Stimulated activated naive CD8-positive, alpha-beta T cell treated with anti-CD3 and anti-CD28 coated beads, Interleukin-15, Interleukin-2, amounts not matched to agents 100 ng/mL and 50 ng/mL, for 24 hours (primary cell): ENCODE results near the gene NCKAP5.

Source experiments
- H3K27ac Mint-ChIP-seq: one replicate; pipeline ENCODE4 v1.8.0; 2021; ENCODE audit warnings: mild to moderate bottlenecking, mixed read lengths
- H3K27me3 Mint-ChIP-seq: one replicate; pipeline ENCODE4 v1.8.0; 2021; ENCODE audit warnings: mixed read lengths
- H3K36me3 Mint-ChIP-seq: one replicate; pipeline ENCODE4 v1.8.0; 2021; ENCODE audit warnings: low read depth, mixed read lengths
- H3K4me1 Mint-ChIP-seq: one replicate; pipeline ENCODE4 v1.8.0; 2021; ENCODE audit warnings: low read depth, mixed read lengths
- H3K4me3 Mint-ChIP-seq: one replicate; pipeline ENCODE4 v1.8.0; 2021; ENCODE audit warnings: mild to moderate bottlenecking, mixed read lengths
- H3K9me3 Mint-ChIP-seq: one replicate; pipeline ENCODE4 v1.8.0; 2021; ENCODE audit warnings: mixed read lengths

Gene NCKAP5

DNA sequence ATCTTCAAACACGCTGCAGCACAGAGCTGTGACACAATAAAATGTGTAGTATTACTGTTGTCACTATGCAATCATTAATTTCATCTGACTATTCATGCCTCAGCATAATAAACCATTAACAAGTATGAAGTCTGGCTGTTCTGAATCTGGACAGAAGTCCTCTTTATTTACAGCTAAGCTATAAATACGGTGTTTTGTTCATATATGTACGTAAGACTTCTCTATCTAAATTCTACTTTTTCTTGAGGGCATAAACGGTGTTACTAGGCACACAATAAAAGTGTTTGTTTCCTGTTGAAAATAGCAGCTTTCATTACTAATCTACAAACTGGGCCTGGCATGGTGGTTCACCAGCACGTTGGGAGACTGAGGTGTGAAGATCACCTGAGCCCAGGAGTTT lies 443.8 kb downstream of the NCKAP5 start:
- no peaks in the 10 kb centered on the region for H3K9me3 Mint-ChIP-seq
- no peak overlapping the region for H3K27ac Mint-ChIP-seq
- H3K4me3 Mint-ChIP-seq, result no peak overlapping the region
- H3K27me3 Mint-ChIP-seq, result no peaks in the 10 kb centered on the region
- no peaks in the 10 kb centered on the region for H3K4me1 Mint-ChIP-seq
- no peaks in the 10 kb centered on the region for H3K36me3 Mint-ChIP-seq

DNA sequence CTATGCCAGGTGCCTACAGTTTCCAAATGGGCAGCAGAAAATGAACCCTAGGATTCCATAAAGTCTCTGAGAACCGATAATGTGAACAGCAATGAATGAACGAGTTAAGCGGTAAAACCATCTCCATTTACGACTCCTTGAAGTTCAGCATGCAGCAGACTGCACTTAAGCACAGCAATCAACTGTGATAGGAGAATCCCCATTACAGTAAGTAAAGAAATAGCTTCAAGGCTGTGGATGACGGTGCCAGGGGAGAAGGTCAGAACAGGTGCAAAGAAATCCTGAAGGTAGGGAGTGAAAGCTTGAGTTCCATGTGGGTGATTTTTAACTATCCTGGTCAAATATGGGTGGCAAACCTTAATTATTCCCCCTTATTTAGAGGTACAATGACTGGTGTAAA lies 444.4 kb downstream of the NCKAP5 start:
- Mint-ChIP-seq H3K4me3 (no peak overlapping the region), H3K36me3 (no peaks in the 10 kb centered on the region), H3K27ac (no peak overlapping the region), H3K4me1 (no peaks in the 10 kb centered on the region), H3K27me3 (no peaks in the 10 kb centered on the region), H3K9me3 (no peaks in the 10 kb centered on the region)

DNA sequence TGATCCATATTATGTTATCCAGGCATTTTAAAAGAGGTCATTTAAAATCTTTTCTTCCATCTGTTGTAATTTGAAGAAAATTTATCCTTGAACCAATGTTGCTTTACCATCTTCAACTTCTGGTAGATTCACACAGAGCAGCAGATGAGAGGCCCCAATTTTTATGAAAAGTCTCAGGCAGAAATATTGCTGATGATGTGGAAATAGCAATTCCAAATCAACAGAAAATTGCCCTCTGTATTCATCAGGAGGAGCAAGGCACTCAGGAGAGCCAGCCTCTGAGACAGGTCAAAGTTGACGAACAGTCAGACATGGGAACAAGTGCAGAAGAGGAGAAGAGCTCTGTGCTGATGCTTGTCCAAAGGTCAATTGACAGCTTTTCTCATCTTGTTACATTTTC lies 444.9 kb downstream of the NCKAP5 start:
- no peak overlapping the region for H3K4me3 Mint-ChIP-seq
- H3K9me3 Mint-ChIP-seq, result no peaks in the 10 kb centered on the region
- H3K27me3 Mint-ChIP-seq, result no peaks in the 10 kb centered on the region
- H3K27ac Mint-ChIP-seq, result no peak overlapping the region
- no peaks in the 10 kb centered on the region for H3K4me1 Mint-ChIP-seq
- no peaks in the 10 kb centered on the region for H3K36me3 Mint-ChIP-seq

DNA sequence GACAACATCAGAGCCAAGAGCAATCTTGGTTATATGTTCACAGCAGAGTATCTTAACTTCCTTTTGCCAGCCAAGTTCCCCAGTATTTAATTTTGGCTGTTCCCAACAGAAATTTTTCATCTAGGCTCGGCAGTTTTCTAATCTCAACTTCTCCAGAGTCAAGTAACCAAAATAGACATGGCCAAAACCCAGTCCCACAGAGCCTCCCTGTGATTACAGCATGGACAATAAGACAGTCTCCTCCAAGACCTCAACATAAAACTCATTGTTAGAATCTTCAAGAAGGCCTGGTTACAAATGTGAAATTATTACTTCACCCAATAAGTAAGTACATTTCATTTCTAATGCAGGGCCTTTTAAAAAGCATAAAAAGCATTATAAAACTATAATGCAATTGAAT lies 445.7 kb downstream of the NCKAP5 start:
- Mint-ChIP-seq H3K4me3 (no peak overlapping the region), H3K9me3 (no peaks in the 10 kb centered on the region), H3K36me3 (no peaks in the 10 kb centered on the region), H3K27me3 (no peaks in the 10 kb centered on the region), H3K4me1 (no peaks in the 10 kb centered on the region), H3K27ac (no peak overlapping the region)

DNA sequence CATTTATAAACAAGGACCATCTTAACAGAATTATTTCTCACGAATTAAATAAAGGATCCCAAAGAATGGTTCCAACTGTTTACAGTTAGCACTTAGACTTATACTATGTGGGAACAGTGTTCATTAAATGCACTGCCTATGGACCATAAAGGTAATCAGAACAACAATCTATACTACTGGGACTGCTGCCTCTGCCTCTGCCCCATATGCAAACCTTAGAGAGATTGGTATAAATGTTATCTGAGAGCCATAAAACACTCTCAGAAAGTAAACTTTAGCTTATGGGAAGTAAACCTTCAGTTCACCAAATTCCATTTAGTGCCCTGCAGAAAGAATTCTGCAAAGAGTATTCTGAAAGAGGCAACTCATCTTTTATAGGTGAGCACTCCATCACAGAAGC lies 448.0 kb downstream of the NCKAP5 start:
- Mint-ChIP-seq H3K4me1 (no peaks in the 10 kb centered on the region), H3K4me3 (no peak overlapping the region), H3K36me3 (no peaks in the 10 kb centered on the region), H3K27ac (no peak overlapping the region), H3K27me3 (no peaks in the 10 kb centered on the region), H3K9me3 (peaks cover 4% of the 10 kb centered on the region)

DNA sequence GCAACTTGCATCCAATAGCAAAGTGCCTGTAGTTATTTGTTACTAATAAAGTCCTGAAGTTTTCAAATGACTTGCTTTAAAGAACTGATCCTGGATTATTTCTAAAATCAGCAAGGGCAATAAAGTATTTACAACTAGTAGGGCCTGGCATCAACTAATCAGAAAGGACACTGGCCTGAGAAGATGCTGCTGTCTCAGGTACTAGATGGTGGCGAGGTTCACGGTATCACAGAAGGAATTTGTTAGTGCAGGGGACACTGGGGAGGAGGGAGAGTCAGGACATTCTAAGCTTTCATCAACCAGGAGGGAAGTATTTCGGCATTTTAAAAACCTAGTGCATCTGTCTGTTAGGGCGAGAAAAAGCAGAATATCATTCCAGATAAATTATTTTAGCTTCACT lies 458.1 kb downstream of the NCKAP5 start:
- H3K27me3 Mint-ChIP-seq, result no peaks in the 10 kb centered on the region
- H3K4me3 Mint-ChIP-seq, result no peak overlapping the region
- no peaks in the 10 kb centered on the region for H3K4me1 Mint-ChIP-seq
- peaks cover under 1% of the 10 kb centered on the region for H3K9me3 Mint-ChIP-seq
- no peaks in the 10 kb centered on the region for H3K36me3 Mint-ChIP-seq
- H3K27ac Mint-ChIP-seq, result no peak overlapping the region

DNA sequence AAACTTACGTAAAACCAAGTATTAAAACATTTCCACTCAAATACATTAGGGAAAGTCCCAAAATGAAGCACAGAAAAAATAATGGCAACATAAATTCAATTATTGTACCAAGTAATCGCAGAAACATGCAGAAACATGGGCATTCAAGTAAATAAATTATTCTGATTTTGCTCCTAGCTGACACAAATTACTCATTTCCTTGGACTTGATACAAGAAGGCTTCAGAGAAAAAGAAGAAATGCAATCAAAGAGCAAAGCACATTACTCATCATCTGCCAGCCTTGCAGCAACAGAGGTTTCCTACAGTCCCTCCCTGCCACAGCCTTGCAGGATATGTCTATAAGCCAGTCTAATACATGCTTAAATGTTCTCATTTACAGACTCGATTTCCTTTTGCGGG lies 458.5 kb downstream of the NCKAP5 start:
- no peaks in the 10 kb centered on the region for H3K27me3 Mint-ChIP-seq
- no peak overlapping the region for H3K4me3 Mint-ChIP-seq
- H3K9me3 Mint-ChIP-seq, result no peaks in the 10 kb centered on the region
- no peaks in the 10 kb centered on the region for H3K36me3 Mint-ChIP-seq
- no peaks in the 10 kb centered on the region for H3K4me1 Mint-ChIP-seq
- no peak overlapping the region for H3K27ac Mint-ChIP-seq

DNA sequence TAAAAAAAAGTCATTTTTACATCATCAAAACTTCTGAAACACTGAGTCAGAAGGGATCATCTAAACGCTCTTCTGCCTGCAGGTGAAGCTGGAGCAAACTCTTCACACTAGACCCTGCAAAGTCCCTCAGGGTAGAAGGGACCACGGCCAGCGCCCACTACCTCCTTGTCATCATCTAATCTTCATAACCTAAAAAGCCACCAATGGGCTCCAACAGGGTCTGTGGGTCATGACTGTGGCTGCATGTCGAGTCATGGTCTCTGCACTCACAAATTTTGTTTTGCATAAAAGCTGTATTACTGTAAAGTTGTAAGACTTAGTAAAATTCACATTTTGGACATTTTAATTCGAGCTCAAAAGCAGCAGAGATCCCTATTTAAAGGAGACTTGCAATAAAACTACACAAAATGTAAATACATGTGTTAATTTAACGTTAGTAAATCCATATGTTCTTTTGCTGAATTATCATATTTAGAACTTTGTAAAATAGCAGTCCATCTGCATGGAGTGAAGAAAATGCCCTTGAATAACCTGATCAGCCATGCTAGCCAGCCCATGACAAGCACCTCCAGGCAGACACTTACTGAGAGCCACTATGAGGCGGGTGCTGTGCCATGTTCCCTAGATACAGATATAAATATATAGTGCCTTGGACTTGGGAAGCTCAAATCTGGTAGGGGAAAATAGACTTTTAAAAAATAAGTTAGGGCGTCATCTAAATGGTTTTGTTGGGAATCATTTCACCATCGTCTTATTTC lies 461.0 kb downstream of the NCKAP5 start:
- no peak overlapping the region for H3K4me3 Mint-ChIP-seq
- H3K36me3 Mint-ChIP-seq, result no peaks in the 10 kb centered on the region
- H3K27ac Mint-ChIP-seq, result no peak overlapping the region
- H3K9me3 Mint-ChIP-seq, result no peaks in the 10 kb centered on the region
- H3K4me1 Mint-ChIP-seq, result no peaks in the 10 kb centered on the region
- no peaks in the 10 kb centered on the region for H3K27me3 Mint-ChIP-seq

DNA sequence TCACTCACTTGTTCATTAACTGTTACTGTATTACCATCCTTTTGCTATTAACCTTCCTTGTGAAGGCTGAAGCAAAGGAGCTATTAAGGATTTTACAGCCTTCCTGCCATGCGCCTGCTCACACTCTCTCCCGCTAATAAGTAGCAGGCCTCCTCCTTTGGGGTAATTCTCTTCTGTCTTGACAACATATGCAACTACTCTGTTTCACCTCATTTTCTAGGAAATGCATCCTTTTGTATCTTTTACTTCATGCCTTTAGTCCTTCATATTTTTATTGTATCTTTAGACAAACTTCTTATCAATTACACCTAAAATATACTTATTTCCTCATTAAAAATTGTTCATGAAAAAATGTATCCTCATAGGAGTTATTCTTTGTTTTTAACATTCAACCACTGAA lies 463.4 kb downstream of the NCKAP5 start:
- H3K4me1 Mint-ChIP-seq, result no peaks in the 10 kb centered on the region
- peaks cover 4% of the 10 kb centered on the region for H3K9me3 Mint-ChIP-seq
- no peak overlapping the region for H3K27ac Mint-ChIP-seq
- H3K4me3 Mint-ChIP-seq, result no peak overlapping the region
- no peaks in the 10 kb centered on the region for H3K27me3 Mint-ChIP-seq
- H3K36me3 Mint-ChIP-seq, result no peaks in the 10 kb centered on the region

DNA sequence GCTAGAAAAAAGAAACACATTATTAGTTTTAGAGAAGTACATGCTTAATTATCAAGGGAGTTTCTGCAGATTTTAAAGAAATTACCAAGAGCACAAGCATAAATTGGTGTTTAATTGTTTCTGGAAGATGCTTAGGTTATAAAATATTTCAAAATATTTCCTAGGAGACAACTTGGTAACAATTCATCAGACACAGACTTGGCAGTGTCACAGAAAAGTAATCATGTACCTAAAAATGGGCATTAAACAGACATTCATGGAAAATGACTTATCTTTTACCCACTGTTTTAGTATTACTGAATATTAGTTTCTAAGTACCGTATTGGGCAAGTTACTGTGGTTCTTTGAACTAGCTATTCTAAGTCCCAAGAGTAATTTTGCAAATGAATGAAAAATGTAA lies 469.5 kb downstream of the NCKAP5 start:
- no peak overlapping the region for H3K4me3 Mint-ChIP-seq
- no peaks in the 10 kb centered on the region for H3K36me3 Mint-ChIP-seq
- no peak overlapping the region for H3K27ac Mint-ChIP-seq
- H3K4me1 Mint-ChIP-seq, result no peaks in the 10 kb centered on the region
- H3K9me3 Mint-ChIP-seq, result peaks cover 4% of the 10 kb centered on the region
- H3K27me3 Mint-ChIP-seq, result no peaks in the 10 kb centered on the region

DNA sequence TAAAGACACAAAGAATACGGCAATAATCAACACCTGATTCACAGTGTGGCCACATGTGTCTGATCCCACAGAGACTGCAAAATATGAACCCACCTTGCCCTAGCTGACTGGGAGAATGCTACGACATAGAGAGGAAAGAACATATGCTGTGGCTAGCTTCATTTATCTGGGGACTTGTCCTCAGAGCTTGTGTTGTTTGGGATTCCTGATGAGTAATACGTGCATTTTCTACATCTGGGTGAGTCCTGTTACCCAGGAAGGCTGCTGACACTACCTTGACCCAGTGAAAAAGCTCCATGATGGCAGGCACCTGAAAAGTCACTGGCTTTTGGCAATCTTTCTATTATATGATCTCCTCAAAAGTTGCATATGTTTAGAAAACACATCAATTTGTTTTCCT lies 470.6 kb downstream of the NCKAP5 start:
- H3K4me1 Mint-ChIP-seq, result no peaks in the 10 kb centered on the region
- H3K27ac Mint-ChIP-seq, result no peak overlapping the region
- H3K9me3 Mint-ChIP-seq, result peaks cover 4% of the 10 kb centered on the region
- H3K36me3 Mint-ChIP-seq, result no peaks in the 10 kb centered on the region
- H3K27me3 Mint-ChIP-seq, result no peaks in the 10 kb centered on the region
- H3K4me3 Mint-ChIP-seq, result no peak overlapping the region

DNA sequence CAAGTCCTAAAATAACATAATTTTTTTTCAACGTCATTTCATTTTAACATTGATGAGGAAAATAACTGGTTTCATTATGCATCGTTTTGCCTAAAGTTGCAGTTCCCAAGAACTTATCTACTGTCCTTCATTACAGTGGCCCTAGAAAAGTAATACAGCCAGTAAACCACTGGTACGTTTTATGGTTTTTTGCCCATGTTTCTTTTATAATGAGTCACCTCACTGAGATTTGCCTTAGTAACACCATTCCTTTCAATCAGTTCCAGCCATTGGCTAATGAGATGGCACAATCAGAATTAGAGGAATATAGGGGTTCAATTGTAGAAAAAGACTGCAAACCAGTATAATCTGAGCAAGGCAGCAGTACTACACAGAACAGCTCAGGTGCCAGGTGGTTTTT lies 475.7 kb downstream of the NCKAP5 start:
- no peaks in the 10 kb centered on the region for H3K4me1 Mint-ChIP-seq
- no peak overlapping the region for H3K4me3 Mint-ChIP-seq
- peaks cover 3% of the 10 kb centered on the region for H3K9me3 Mint-ChIP-seq
- no peaks in the 10 kb centered on the region for H3K27me3 Mint-ChIP-seq
- no peaks in the 10 kb centered on the region for H3K36me3 Mint-ChIP-seq
- H3K27ac Mint-ChIP-seq, result no peak overlapping the region

DNA sequence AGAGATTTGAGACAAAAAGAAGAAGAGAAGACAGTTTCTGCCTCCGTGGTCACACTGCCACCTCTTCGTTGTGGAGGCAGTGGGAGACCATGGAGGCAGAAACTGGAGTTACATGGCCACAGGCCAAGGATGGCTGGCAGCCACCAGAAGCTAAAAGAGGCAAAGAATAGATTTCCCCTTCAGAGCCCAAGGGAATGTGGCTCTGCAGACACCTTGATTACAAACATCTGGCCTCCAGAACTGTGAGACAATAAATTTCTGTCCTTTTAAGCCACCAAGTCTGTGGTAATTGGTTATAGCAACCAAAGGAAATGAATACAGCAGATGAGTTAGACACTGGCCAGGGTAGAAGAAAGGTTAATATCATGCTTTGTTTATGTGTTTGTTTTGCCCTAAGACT lies 477.9 kb downstream of the NCKAP5 start:
- Mint-ChIP-seq H3K27ac (no peak overlapping the region), H3K27me3 (no peaks in the 10 kb centered on the region), H3K4me3 (no peak overlapping the region), H3K4me1 (no peaks in the 10 kb centered on the region), H3K36me3 (no peaks in the 10 kb centered on the region), H3K9me3 (peaks cover 3% of the 10 kb centered on the region)

DNA sequence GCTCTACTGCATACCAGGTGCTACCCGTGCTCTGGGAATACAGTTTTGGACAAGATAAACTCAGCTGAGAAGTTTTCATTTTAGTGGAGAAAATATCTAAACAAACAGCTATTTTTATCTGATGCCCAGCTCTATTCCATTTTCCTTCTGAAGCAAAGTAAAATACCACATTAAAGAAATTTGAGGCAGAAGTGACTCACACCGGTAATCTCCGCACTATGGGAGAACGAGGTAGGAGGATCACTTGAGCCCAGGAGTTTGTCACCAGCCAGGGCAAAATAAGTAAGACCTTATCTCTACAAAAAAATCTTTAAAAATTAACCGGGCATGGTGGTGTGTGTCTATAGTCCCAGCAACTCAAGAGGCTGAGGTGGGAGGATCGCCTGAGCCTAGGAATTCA lies 482.1 kb downstream of the NCKAP5 start:
- no peaks in the 10 kb centered on the region for H3K27me3 Mint-ChIP-seq
- no peaks in the 10 kb centered on the region for H3K36me3 Mint-ChIP-seq
- peaks cover 3% of the 10 kb centered on the region for H3K9me3 Mint-ChIP-seq
- H3K27ac Mint-ChIP-seq, result no peak overlapping the region
- no peaks in the 10 kb centered on the region for H3K4me1 Mint-ChIP-seq
- H3K4me3 Mint-ChIP-seq, result no peak overlapping the region

DNA sequence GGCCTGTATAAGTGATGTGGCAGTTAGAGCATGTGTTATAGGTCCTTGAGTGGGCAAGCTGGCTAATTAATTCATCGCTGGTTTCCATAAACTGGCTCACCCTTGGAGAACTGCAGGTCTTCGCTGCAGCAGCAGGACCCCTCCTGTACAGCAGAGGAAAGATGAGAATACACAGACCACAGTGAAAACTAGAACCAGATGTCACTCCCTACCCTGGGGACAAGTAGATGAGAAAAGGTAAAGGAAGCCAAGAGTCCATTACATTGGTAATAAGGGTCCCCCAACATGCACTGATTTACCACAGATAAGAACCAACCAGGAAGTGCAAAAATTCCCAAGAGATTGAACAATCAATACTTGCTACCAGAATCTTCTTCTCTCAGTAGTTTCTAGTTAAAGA lies 482.6 kb downstream of the NCKAP5 start:
- no peak overlapping the region for H3K27ac Mint-ChIP-seq
- no peaks in the 10 kb centered on the region for H3K36me3 Mint-ChIP-seq
- peaks cover 3% of the 10 kb centered on the region for H3K9me3 Mint-ChIP-seq
- H3K4me1 Mint-ChIP-seq, result no peaks in the 10 kb centered on the region
- no peaks in the 10 kb centered on the region for H3K27me3 Mint-ChIP-seq
- no peak overlapping the region for H3K4me3 Mint-ChIP-seq

DNA sequence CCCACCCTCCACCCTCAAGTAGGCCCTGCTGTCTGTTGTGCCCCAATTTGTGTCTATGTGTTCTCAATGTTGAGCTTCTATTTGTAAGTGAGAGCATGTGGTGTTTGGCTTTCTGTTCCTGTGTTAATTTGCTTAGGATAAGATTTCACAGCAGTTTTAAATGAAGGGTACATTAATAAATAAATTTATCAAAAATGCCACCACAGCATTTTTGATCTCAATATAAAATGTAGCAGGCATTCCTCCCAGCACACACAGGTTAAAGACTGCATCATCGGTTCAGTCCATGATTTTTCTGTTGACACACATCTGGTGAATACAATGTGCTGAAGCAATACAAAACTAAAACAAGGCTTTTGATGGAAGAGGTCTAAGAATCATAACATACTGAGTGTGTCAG lies 486.2 kb downstream of the NCKAP5 start:
- no peaks in the 10 kb centered on the region for H3K27me3 Mint-ChIP-seq
- H3K27ac Mint-ChIP-seq, result no peak overlapping the region
- H3K36me3 Mint-ChIP-seq, result no peaks in the 10 kb centered on the region
- no peak overlapping the region for H3K4me3 Mint-ChIP-seq
- H3K9me3 Mint-ChIP-seq, result peaks cover 4% of the 10 kb centered on the region
- H3K4me1 Mint-ChIP-seq, result no peaks in the 10 kb centered on the region
